HCT116 (cell line): ENCODE results near the gene CYTH2. TPM values are rescaled to one million over a fixed set of nuclear protein-coding genes. Genes with fewer than 3 reads are reported as not detected.

Experiments used
- ATAC-seq: fragments of 200-7000 bp; cut with Tn5 transposase; 2 replicates; pipeline ENCODE4 v1.9.1; 2020; ENCODE audit warnings: mild to moderate bottlenecking, moderate library complexity
- BruUV-seq: library from RNA; stranded (reverse); fragments of 400-500 nt; replicated peaks from 2 replicates; lab custom pipeline; 2021; lab: Mats Ljungman, UMichigan
- CTCF ChIA-PET: fragments of 300-600 bp; sonication (Branson Sonifier 250); formaldehyde crosslinking; loops from one replicate; lab custom pipeline; 2021; ENCODE audit warnings: antibody characterized with exemption; lab: Charles Lee
- POLR2A ChIA-PET: fragments of 300-600, 350-600 bp; sonication (Branson Sonifier 250); formaldehyde crosslinking; loops from one replicate; lab custom pipeline; 2021; ENCODE audit warnings: antibody characterized with exemption; lab: Charles Lee
- RAD21 ChIA-PET, 2 experiments: fragments of 300-600 bp; sonication (Branson Sonifier 250); formaldehyde crosslinking; loops; one replicate each; lab custom pipeline; 2023; ENCODE audit warnings: low total read pairs in 2 of 2; ENCODE audit not compliant: uncharacterized antibody in 2 of 2, unreplicated experiment in 2 of 2, low non-redundant PET in 1 of 2; lab: Charles Lee
- DNase-seq: peaks from one replicate; pipeline ENCODE4 v3.0.0-alpha.2; 2010; ENCODE audit warnings: low read depth, low spot score
- H2AFZ ChIP-seq: fragments of 200-600 bp; shearing (Covaris generic), sonication (generic); 2 replicates; pipeline ENCODE4 v1.6.1; 2017; ENCODE audit warnings: low read depth, mixed run types, mixed read lengths, antibody characterized with exemption, low read length; ENCODE audit not compliant: poor library complexity, severe bottlenecking
- H3K27ac ChIP-seq: 2 replicates; pipeline ENCODE4 v1.5.1; 2012; ENCODE audit warnings: low read depth, low read length
- H3K27me3 ChIP-seq: fragments of 200-600 bp; sonication (generic); 2 replicates; pipeline ENCODE4 v1.6.1; 2016; ENCODE audit warnings: mixed run types, low read length, mixed read lengths; ENCODE audit not compliant: insufficient read depth
- H3K36me3 ChIP-seq, 2 experiments: fragments of 200-500 bp in 1 of 2; fragments of 200-600 bp in 1 of 2; sonication (Bioruptor generic) in 1 of 2; sonication (generic) in 1 of 2; 2 replicates each; pipeline versions ENCODE4 v1.5.1 to v1.6.1; 2014 to 2016; ENCODE audit warnings: low read length in 2 of 2, inconsistent platforms in 1 of 2, mixed read lengths in 1 of 2, mixed run types in 1 of 2; ENCODE audit not compliant: insufficient read depth in 2 of 2, control insufficient read depth in 1 of 2
- H3K4me1 ChIP-seq, 2 experiments: fragments of 200-600 bp in 1 of 2; sonication (generic) in 1 of 2; 2 replicates each; pipeline versions ENCODE4 v1.5.1 to v1.6.1; 2012 to 2017; ENCODE audit warnings: low read length in 2 of 2, inconsistent platforms in 1 of 2, mild to moderate bottlenecking in 1 of 2, mixed read lengths in 1 of 2, mixed run types in 1 of 2, moderate library complexity in 1 of 2; ENCODE audit not compliant: insufficient read depth in 2 of 2, control insufficient read depth in 1 of 2
- H3K4me2 ChIP-seq: fragments of 200-600 bp; sonication (generic); 2 replicates; pipeline ENCODE4 v1.6.1; 2017; ENCODE audit warnings: mixed run types, low read length, mixed read lengths
- H3K4me3 ChIP-seq, 2 experiments: fragments of 200-600 bp in 1 of 2; sonication (generic) in 1 of 2; replicated peaks in 1 of 2; 2 replicates each; pipeline ENCODE4 v1.5.1; 2011 to 2016; ENCODE audit warnings: low read length in 2 of 2, control low read depth in 1 of 2, low read depth in 1 of 2, mild to moderate bottlenecking in 1 of 2, mixed read lengths in 1 of 2, mixed run types in 1 of 2
- H3K79me2 ChIP-seq: fragments of 200-600 bp; sonication (generic); 2 replicates; pipeline ENCODE4 v1.6.1; 2017; ENCODE audit warnings: mild to moderate bottlenecking, mixed run types, low read length, moderate library complexity, mixed read lengths; ENCODE audit not compliant: insufficient read depth
- H3K9ac ChIP-seq: fragments of 200-600 bp; sonication (generic); 2 replicates; pipeline ENCODE4 v1.6.1; 2016; ENCODE audit warnings: low read length, mixed read lengths
- H3K9me2 ChIP-seq: fragments of 200-600 bp; sonication (generic), shearing (Covaris generic); 2 replicates; pipeline ENCODE4 v1.6.1; 2017; ENCODE audit warnings: mixed run types, mild to moderate bottlenecking, moderate library complexity; ENCODE audit not compliant: insufficient read depth
- H3K9me3 ChIP-seq, 2 experiments: fragments of 200-500 bp in 1 of 2; fragments of 200-600 bp in 1 of 2; sonication (Bioruptor generic) in 1 of 2; sonication (generic) in 1 of 2; 2 replicates each; pipeline ENCODE4 v1.6.1; 2014 to 2017; ENCODE audit warnings: low read length in 2 of 2, mixed read lengths in 2 of 2, inconsistent platforms in 1 of 2, low read depth in 1 of 2, mild to moderate bottlenecking in 1 of 2, mixed run types in 1 of 2, moderate library complexity in 1 of 2; ENCODE audit not compliant: control insufficient read depth in 1 of 2, insufficient read depth in 1 of 2
- H4K20me1 ChIP-seq: fragments of 200-600 bp; sonication (generic), shearing (Covaris generic); 2 replicates; pipeline ENCODE4 v1.6.1; 2017; ENCODE audit warnings: mixed run types, mild to moderate bottlenecking, moderate library complexity; ENCODE audit not compliant: insufficient read depth
- EZH2phosphoT487 ChIP-seq: fragments of 200-600 bp; IDR thresholded peaks from 2 replicates; pipeline ENCODE4 v1.6.1; 2018; ENCODE audit warnings: antibody characterized with exemption, borderline replicate concordance
- intact Hi-C: fragments of 100-400 bp; cut with micrococcal nuclease; formaldehyde crosslinking; loops from 2 replicates; pipeline ENCODE4 v1.10.0; 2022
- total RNA-seq: library from RNA; stranded (reverse); gene quantifications from one replicate; pipeline ENCODE4 v1.2.1, GENCODE V29; 2021; ENCODE audit not compliant: unreplicated experiment
- TF ChIP-seq, protein P1 (sequence below): IDR thresholded peaks from 2 replicates; pipeline ENCODE4 v1.6.1; 2012; ENCODE audit warnings: low read depth
- TF ChIP-seq, protein P2 (sequence below), 3 experiments: fragments of 200-600 bp in 1 of 3; sonication (generic) in 1 of 3; IDR thresholded peaks in 2 of 3; conservative IDR thresholded peaks in 1 of 3; 2 replicates each; pipeline ENCODE4 v1.5.1; 2012 to 2017; ENCODE audit warnings: low read depth in 2 of 3, low read length in 2 of 3, antibody characterized with exemption in 1 of 3, borderline replicate concordance in 1 of 3, control low read depth in 1 of 3, mild to moderate bottlenecking in 1 of 3, mixed read lengths in 1 of 3, mixed run types in 1 of 3, moderate library complexity in 1 of 3; ENCODE audit not compliant: insufficient read depth in 1 of 3

The CYTH2 gene
- total RNA-seq, 1 experiment from 2014 or later = 75.3 TPM

DNA sequence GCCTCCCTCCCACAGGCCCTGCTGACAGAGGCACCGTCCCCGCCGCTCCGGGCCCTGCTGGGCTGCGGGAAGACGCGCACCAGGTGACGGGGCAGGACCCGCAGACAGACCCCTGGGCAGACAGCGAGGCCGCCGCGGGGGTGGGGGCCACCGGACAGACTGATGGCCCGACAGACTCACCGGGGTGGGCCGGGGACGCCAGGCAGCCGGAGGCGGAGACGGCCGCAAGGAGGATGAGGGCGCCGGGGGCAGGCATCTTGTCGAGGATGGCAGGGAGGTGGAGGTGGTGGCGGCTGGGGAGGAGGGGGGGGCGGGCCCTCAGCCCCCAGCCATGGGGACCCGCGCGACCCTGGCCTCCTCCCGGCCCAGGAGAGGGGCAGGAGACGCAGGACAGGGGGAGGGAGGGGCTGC lies 42.2 kb downstream of the CYTH2 start:
- H3K4me3 ChIP-seq = no peak overlapping the region
- no TSS peak for BruUV-seq
- no peak for DNase-seq
- no peaks in the 10 kb centered on the region for H3K9me3 ChIP-seq
- H3K79me2 ChIP-seq = no peaks in the 10 kb centered on the region
- no peak overlapping the region for H2AFZ ChIP-seq
- intact Hi-C loops = no loop called here
- H3K9ac ChIP-seq = no peak overlapping the region
- H3K36me3 ChIP-seq = no peaks in the 10 kb centered on the region
- H3K27ac ChIP-seq = no peak overlapping the region
- peaks cover 0 to 20% of the 10 kb centered on the region in 2 experiments; a peak in 2 of 4 replicates for H3K4me1 ChIP-seq
- no peaks in the 10 kb centered on the region for H3K9me2 ChIP-seq
- ATAC-seq = no peak
- H3K27me3 ChIP-seq = no peaks in the 10 kb centered on the region
- TF ChIP-seq EZH2phosphoT487 = no peak
- TF ChIP-seq, protein P1, sequence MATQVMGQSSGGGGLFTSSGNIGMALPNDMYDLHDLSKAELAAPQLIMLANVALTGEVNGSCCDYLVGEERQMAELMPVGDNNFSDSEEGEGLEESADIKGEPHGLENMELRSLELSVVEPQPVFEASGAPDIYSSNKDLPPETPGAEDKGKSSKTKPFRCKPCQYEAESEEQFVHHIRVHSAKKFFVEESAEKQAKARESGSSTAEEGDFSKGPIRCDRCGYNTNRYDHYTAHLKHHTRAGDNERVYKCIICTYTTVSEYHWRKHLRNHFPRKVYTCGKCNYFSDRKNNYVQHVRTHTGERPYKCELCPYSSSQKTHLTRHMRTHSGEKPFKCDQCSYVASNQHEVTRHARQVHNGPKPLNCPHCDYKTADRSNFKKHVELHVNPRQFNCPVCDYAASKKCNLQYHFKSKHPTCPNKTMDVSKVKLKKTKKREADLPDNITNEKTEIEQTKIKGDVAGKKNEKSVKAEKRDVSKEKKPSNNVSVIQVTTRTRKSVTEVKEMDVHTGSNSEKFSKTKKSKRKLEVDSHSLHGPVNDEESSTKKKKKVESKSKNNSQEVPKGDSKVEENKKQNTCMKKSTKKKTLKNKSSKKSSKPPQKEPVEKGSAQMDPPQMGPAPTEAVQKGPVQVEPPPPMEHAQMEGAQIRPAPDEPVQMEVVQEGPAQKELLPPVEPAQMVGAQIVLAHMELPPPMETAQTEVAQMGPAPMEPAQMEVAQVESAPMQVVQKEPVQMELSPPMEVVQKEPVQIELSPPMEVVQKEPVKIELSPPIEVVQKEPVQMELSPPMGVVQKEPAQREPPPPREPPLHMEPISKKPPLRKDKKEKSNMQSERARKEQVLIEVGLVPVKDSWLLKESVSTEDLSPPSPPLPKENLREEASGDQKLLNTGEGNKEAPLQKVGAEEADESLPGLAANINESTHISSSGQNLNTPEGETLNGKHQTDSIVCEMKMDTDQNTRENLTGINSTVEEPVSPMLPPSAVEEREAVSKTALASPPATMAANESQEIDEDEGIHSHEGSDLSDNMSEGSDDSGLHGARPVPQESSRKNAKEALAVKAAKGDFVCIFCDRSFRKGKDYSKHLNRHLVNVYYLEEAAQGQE = no peak
- TF ChIP-seq, protein P2, sequence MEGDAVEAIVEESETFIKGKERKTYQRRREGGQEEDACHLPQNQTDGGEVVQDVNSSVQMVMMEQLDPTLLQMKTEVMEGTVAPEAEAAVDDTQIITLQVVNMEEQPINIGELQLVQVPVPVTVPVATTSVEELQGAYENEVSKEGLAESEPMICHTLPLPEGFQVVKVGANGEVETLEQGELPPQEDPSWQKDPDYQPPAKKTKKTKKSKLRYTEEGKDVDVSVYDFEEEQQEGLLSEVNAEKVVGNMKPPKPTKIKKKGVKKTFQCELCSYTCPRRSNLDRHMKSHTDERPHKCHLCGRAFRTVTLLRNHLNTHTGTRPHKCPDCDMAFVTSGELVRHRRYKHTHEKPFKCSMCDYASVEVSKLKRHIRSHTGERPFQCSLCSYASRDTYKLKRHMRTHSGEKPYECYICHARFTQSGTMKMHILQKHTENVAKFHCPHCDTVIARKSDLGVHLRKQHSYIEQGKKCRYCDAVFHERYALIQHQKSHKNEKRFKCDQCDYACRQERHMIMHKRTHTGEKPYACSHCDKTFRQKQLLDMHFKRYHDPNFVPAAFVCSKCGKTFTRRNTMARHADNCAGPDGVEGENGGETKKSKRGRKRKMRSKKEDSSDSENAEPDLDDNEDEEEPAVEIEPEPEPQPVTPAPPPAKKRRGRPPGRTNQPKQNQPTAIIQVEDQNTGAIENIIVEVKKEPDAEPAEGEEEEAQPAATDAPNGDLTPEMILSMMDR (IDR thresholded peaks at IDR 0.05 in 2 of 3, conservative IDR thresholded peaks at IDR 0.05 in 1 of 3; ENCODE audit: borderline replicate concordance in 1 of 3, insufficient read depth in 1 of 3, low read depth in 2 of 3, low read length in 2 of 3) = no peak
- ChIA-PET CTCF (no interaction called here), RAD21 (no interaction called here), POLR2A (no interaction called here)
- no peaks in the 10 kb centered on the region for H4K20me1 ChIP-seq
- H3K4me2 ChIP-seq = no peak overlapping the region
